Bronchial epithelial cell (primary cell): Measurements from ENCODE around the gene PGGT1B. TPM values are rescaled to one million over a fixed set of nuclear protein-coding genes. Genes with fewer than 3 reads are reported as not detected.

Experiments used
- DNase-seq: peaks from one replicate; pipeline ENCODE4 v3.0.0-alpha.2; 2010; ENCODE audit warnings: low read depth
- FAIRE-seq: peaks from 2 replicates; lab custom pipeline; 2011; peaks lifted over from hg19 to GRCh38; lab: Jason Lieb, UNC
- H3K27me3 ChIP-seq: 2 replicates; pipeline ENCODE4 v1.5.1; 2011; ENCODE audit warnings: low read length; ENCODE audit not compliant: control insufficient read depth, insufficient read depth
- H3K36me3 ChIP-seq: 2 replicates; pipeline ENCODE4 v1.5.1; 2011; ENCODE audit warnings: low read length; ENCODE audit not compliant: control insufficient read depth, insufficient read depth
- H3K4me3 ChIP-seq: 2 replicates; pipeline ENCODE4 v1.5.1; 2011; ENCODE audit warnings: mild to moderate bottlenecking, low read depth, low read length, control low read depth
- CTCF ChIP-seq: IDR thresholded peaks from 2 replicates; pipeline ENCODE4 v1.5.1; 2011; ENCODE audit warnings: mild to moderate bottlenecking, moderate library complexity, low read length, control low read depth, inconsistent platforms; ENCODE audit not compliant: insufficient read depth, severe bottlenecking
- total RNA-seq: library from RNA; depleted of rRNA; stranded (reverse); fragments of >200 nt; gene quantifications from 2 replicates; pipeline ENCODE4 v1.2.1, GENCODE V29; 2014

Gene PGGT1B
- 18.4 and 28.9 TPM in 2 replicates for total RNA-seq

- DNase-seq (peak; percentile 41), FAIRE-seq (no peak)
- peak; percentile 1 for TF ChIP-seq CTCF
- Histone ChIP-seq H3K4me3 (peak within 1 kb of the TSS; percentile 80), H3K27me3 (no peaks in the 10 kb centered on the region), H3K36me3 (no peaks in the 10 kb centered on the region)
Measured at GRCh38 chr5:115262321-115263077, at the start of gene PGGT1B. Gene PGGT1B, minus strand, starts transcription at chr5:115262877. Its CDS starts 26 bp downstream, at chr5:115262851.

- H3K27me3 ChIP-seq = no peaks in the 10 kb centered on the region
- no peaks in the 10 kb centered on the region for H3K36me3 ChIP-seq
- no peak overlapping the region for H3K4me3 ChIP-seq
- peak; percentile 15 for TF ChIP-seq CTCF
- FAIRE-seq (no peak), DNase-seq (peak; percentile 75)
Measured at GRCh38 chr5:115309751-115310370, 47.2 kb upstream of the PGGT1B start.

GRCh38 chr5:115308815-115309214, 46.1 kb upstream of the PGGT1B start:
- FAIRE-seq = no peak
- no peaks in the 10 kb centered on the region for H3K36me3 ChIP-seq
- TF ChIP-seq CTCF = no peak
- H3K27me3 ChIP-seq = no peaks in the 10 kb centered on the region
- no peak overlapping the region for H3K4me3 ChIP-seq
- no peak for DNase-seq

- no peak for FAIRE-seq
Measured at GRCh38 chr5:115306011-115306536, 43.4 kb upstream of the PGGT1B start.

GRCh38 chr5:115304496-115304895, 41.8 kb upstream of the PGGT1B start:
- TF ChIP-seq CTCF = no peak
- Histone ChIP-seq H3K36me3 (no peaks in the 10 kb centered on the region), H3K4me3 (no peak overlapping the region), H3K27me3 (peaks cover 2% of the 10 kb centered on the region)
- DNase-seq (no peak), FAIRE-seq (no peak)

More at GRCh38 chr5:115306011-115306536, 43.4 kb upstream of the PGGT1B start:
- DNase-seq = peak; percentile 30
- H3K27me3 ChIP-seq = peaks cover 2% of the 10 kb centered on the region
- TF ChIP-seq CTCF = no peak
- H3K36me3 ChIP-seq = no peaks in the 10 kb centered on the region
- no peak overlapping the region for H3K4me3 ChIP-seq
